H9 (cell line): Measurements from ENCODE around the gene IMMP2L. TPM values are rescaled to one million over a fixed set of nuclear protein-coding genes. Genes with fewer than 3 reads are reported as not detected.

Experiments used
- DNase-seq: peaks from one replicate; pipeline ENCODE4 v3.0.0-alpha.2; 2017
- H2AFZ ChIP-seq: one replicate; pipeline ENCODE4 v1.6.1; 2013; ENCODE audit warnings: mild to moderate bottlenecking, low read length, control low read depth, moderate library complexity
- H2AK5ac ChIP-seq: 2 replicates; pipeline ENCODE4 v1.6.1; 2013; ENCODE audit warnings: low read length, control low read depth, mixed read lengths; ENCODE audit not compliant: insufficient read length
- H2BK120ac ChIP-seq: one replicate; pipeline ENCODE4 v1.6.1; 2013; ENCODE audit warnings: low read depth, mild to moderate bottlenecking, low read length, control low read depth, inconsistent platforms; ENCODE audit not compliant: poor library complexity, severe bottlenecking
- H2BK12ac ChIP-seq: 2 replicates; pipeline ENCODE4 v1.6.1; 2013; ENCODE audit warnings: low read length, control low read depth, mixed read lengths, low read depth; ENCODE audit not compliant: insufficient read length
- H2BK15ac ChIP-seq: 2 replicates; pipeline ENCODE4 v1.6.1; 2013; ENCODE audit warnings: low read depth, low read length, control low read depth
- H2BK20ac ChIP-seq: one replicate; pipeline ENCODE4 v1.6.1; 2013; ENCODE audit warnings: low read depth, mild to moderate bottlenecking, low read length, control low read depth, inconsistent platforms; ENCODE audit not compliant: poor library complexity, severe bottlenecking
- H2BK5ac ChIP-seq: 2 replicates; pipeline ENCODE4 v1.6.1; 2013; ENCODE audit warnings: low read length, control low read depth, mixed read lengths; ENCODE audit not compliant: insufficient read length
- H3K14ac ChIP-seq: 2 replicates; pipeline ENCODE4 v1.6.1; 2013; ENCODE audit warnings: low read length, control low read depth; ENCODE audit not compliant: insufficient read depth
- H3K18ac ChIP-seq: 2 replicates; pipeline ENCODE4 v1.6.1; 2013; ENCODE audit warnings: low read depth, mild to moderate bottlenecking, mixed read lengths, low read length, control low read depth; ENCODE audit not compliant: insufficient read length
- H3K23ac ChIP-seq: 2 replicates; pipeline ENCODE4 v1.6.1; 2013; ENCODE audit warnings: low read length, control low read depth, mixed read lengths, low read depth; ENCODE audit not compliant: insufficient read length
- H3K23me2 ChIP-seq: 2 replicates; pipeline ENCODE4 v1.6.1; 2013; ENCODE audit warnings: low read depth, mild to moderate bottlenecking, mixed read lengths, low read length, control low read depth; ENCODE audit not compliant: insufficient read length, poor library complexity, severe bottlenecking
- H3K27ac ChIP-seq: 2 replicates; pipeline ENCODE4 v1.5.1; 2013; ENCODE audit warnings: low read length, control low read depth, mixed read lengths, low read depth; ENCODE audit not compliant: insufficient read length
- H3K27me3 ChIP-seq: 2 replicates; pipeline ENCODE4 v1.6.1; 2013; ENCODE audit warnings: low read length, control low read depth, inconsistent platforms; ENCODE audit not compliant: insufficient read depth
- H3K4ac ChIP-seq: 2 replicates; pipeline ENCODE4 v1.6.1; 2013; ENCODE audit warnings: low read depth, mild to moderate bottlenecking, control low read depth, inconsistent platforms, low read length, moderate library complexity
- H3K4me1 ChIP-seq: 2 replicates; pipeline ENCODE4 v1.6.1; 2013; ENCODE audit warnings: low read length, control low read depth, inconsistent platforms; ENCODE audit not compliant: insufficient read depth
- H3K4me2 ChIP-seq: 2 replicates; pipeline ENCODE4 v1.6.1; 2013; ENCODE audit warnings: low read length, control low read depth, mixed read lengths; ENCODE audit not compliant: insufficient read length, insufficient read depth
- H3K56ac ChIP-seq: 2 replicates; pipeline ENCODE4 v1.6.1; 2013; ENCODE audit warnings: low read depth, mild to moderate bottlenecking, mixed read lengths, low read length, control low read depth; ENCODE audit not compliant: insufficient read length
- H3K79me1 ChIP-seq: 2 replicates; pipeline ENCODE4 v1.6.1; 2013; ENCODE audit warnings: low read depth, mild to moderate bottlenecking, moderate library complexity, low read length, control low read depth, inconsistent platforms; ENCODE audit not compliant: insufficient read depth, poor library complexity, severe bottlenecking
- H3K79me2 ChIP-seq: 2 replicates; pipeline ENCODE4 v1.6.1; 2013; ENCODE audit warnings: low read length, control low read depth, inconsistent platforms; ENCODE audit not compliant: insufficient read depth
- H3K9ac ChIP-seq: 2 replicates; pipeline ENCODE4 v1.6.1; 2013; ENCODE audit warnings: low read length, control low read depth, mixed read lengths; ENCODE audit not compliant: insufficient read length; ENCODE audit errors: extremely low read depth
- H3K9me3 ChIP-seq: one replicate; pipeline ENCODE4 v1.6.1; 2013; ENCODE audit warnings: low read depth, low read length, inconsistent platforms; ENCODE audit not compliant: control insufficient read depth
- H3T11ph ChIP-seq: one replicate; pipeline ENCODE4 v1.6.1; 2013; ENCODE audit warnings: mild to moderate bottlenecking, low read length, control low read depth, inconsistent platforms
- H4K20me1 ChIP-seq: one replicate; pipeline ENCODE4 v1.6.1; 2013; ENCODE audit not compliant: control insufficient read depth, insufficient read length, insufficient read depth
- H4K5ac ChIP-seq: 2 replicates; pipeline ENCODE4 v1.6.1; 2013; ENCODE audit warnings: low read depth, mild to moderate bottlenecking, mixed read lengths, low read length, control low read depth; ENCODE audit not compliant: insufficient read length
- H4K8ac ChIP-seq: replicated peaks from 2 replicates; pipeline ENCODE4 v1.6.1; 2013; ENCODE audit warnings: low read length, control low read depth, mixed read lengths, low read depth; ENCODE audit not compliant: insufficient read length
- H4K91ac ChIP-seq: 2 replicates; pipeline ENCODE4 v1.6.1; 2013; ENCODE audit warnings: low read depth, mild to moderate bottlenecking, moderate library complexity, mixed read lengths, low read length, control low read depth; ENCODE audit not compliant: insufficient read length
- H3K27ac Mint-ChIP-seq, 3 experiments: 2 replicates in 2 of 3; 3 replicates in 1 of 3; pipeline ENCODE4 v1.8.0; 2020 to 2021; ENCODE audit warnings: mixed read lengths in 3 of 3, mild to moderate bottlenecking in 1 of 3, moderate library complexity in 1 of 3
- H3K27me3 Mint-ChIP-seq: 2 replicates; pipeline ENCODE4 v1.8.0; 2021; ENCODE audit warnings: low read depth, mild to moderate bottlenecking, moderate library complexity, mixed read lengths
- H3K36me3 Mint-ChIP-seq, 3 experiments: 2 replicates in 2 of 3; 3 replicates in 1 of 3; pipeline ENCODE4 v1.8.0; 2020 to 2021; ENCODE audit warnings: low read depth in 3 of 3, mixed read lengths in 3 of 3; ENCODE audit not compliant: insufficient read depth in 1 of 3
- H3K4me1 Mint-ChIP-seq, 2 experiments: 2 replicates each; pipeline ENCODE4 v1.8.0; 2020; ENCODE audit warnings: mixed read lengths in 2 of 2
- H3K4me3 Mint-ChIP-seq, 2 experiments: 2 replicates in 1 of 2; 3 replicates in 1 of 2; pipeline ENCODE4 v1.8.0; 2020 to 2021; ENCODE audit warnings: mild to moderate bottlenecking in 2 of 2, mixed read lengths in 2 of 2, moderate library complexity in 1 of 2
- H3K9me3 Mint-ChIP-seq, 2 experiments: 2 replicates in 1 of 2; 3 replicates in 1 of 2; pipeline ENCODE4 v1.8.0; 2020; ENCODE audit warnings: mild to moderate bottlenecking in 2 of 2, mixed read lengths in 2 of 2, moderate library complexity in 1 of 2
- WGBS: extraction: QIAGEN DNeasy Blood & Tissue Kit; methylation state at CpG from one replicate; pipeline ENCODE4 v1.1.7; 2013; ENCODE audit warnings: missing lambda C conversion rate, low lambda C conversion rate, mixed read lengths; ENCODE audit not compliant: insufficient read length; ENCODE audit errors: extremely low coverage; 5-methylcytosine and 5-hydroxymethylcytosine counted together
- total RNA-seq: library from RNA; stranded (reverse); gene quantifications from 2 replicates; pipeline ENCODE4 v1.2.1, GENCODE V29; 2021
- TF ChIP-seq, protein P1 (sequence below): fragments of 200-600 bp; sonication (generic); conservative IDR thresholded peaks from 3 replicates; pipeline ENCODE4 v1.8.0; 2021; ENCODE audit warnings: antibody characterized with exemption, mild to moderate bottlenecking

IMMP2L gene
- total RNA-seq, 1 experiment from 2014 or later, result 14.7 TPM

GRCh38 chr7:111368381-111369065 lies 193.8 kb downstream of the IMMP2L start:
- no peaks in the 10 kb centered on the region for H3K79me2 ChIP-seq
- no peaks in the 10 kb centered on the region for H3K36me3 Mint-ChIP-seq
- H3K27me3 Mint-ChIP-seq, result no peaks in the 10 kb centered on the region
- H3K9ac ChIP-seq, result no peak overlapping the region
- no peaks in the 10 kb centered on the region for H3K9me3 ChIP-seq
- H3K4me1 Mint-ChIP-seq, result peaks cover 0 to 4% of the 10 kb centered on the region in 2 experiments; a peak in 1 of 4 replicates
- no peak overlapping the region for H4K8ac ChIP-seq
- no peak overlapping the region for H3K23ac ChIP-seq
- no peak overlapping the region for H2BK5ac ChIP-seq
- no peaks in the 10 kb centered on the region for H3K27me3 ChIP-seq
- no peak overlapping the region for H3T11ph ChIP-seq
- H4K5ac ChIP-seq, result no peak overlapping the region
- H2BK15ac ChIP-seq, result no peak overlapping the region
- H3K27ac Mint-ChIP-seq, result no peak overlapping the region
- DNase-seq, result no peak
- no peak overlapping the region for H2AK5ac ChIP-seq
- no peak overlapping the region for H3K14ac ChIP-seq
- no peaks in the 10 kb centered on the region for H3K4me1 ChIP-seq
- no peaks in the 10 kb centered on the region for H4K20me1 ChIP-seq
- WGBS, result no CpG with 5 or more reads among the region's 3 CpGs
- H3K4me3 Mint-ChIP-seq, result no peak overlapping the region
- no peak overlapping the region for H3K4me2 ChIP-seq
- H3K9me3 Mint-ChIP-seq, result no peaks in the 10 kb centered on the region
- H3K79me1 ChIP-seq, result no peaks in the 10 kb centered on the region
- H3K27ac ChIP-seq, result no peak overlapping the region
- H2BK120ac ChIP-seq, result no peak overlapping the region
- no peak overlapping the region for H2BK20ac ChIP-seq
- H4K91ac ChIP-seq, result no peak overlapping the region
- no peak overlapping the region for H2AFZ ChIP-seq
- TF ChIP-seq, protein P1, sequence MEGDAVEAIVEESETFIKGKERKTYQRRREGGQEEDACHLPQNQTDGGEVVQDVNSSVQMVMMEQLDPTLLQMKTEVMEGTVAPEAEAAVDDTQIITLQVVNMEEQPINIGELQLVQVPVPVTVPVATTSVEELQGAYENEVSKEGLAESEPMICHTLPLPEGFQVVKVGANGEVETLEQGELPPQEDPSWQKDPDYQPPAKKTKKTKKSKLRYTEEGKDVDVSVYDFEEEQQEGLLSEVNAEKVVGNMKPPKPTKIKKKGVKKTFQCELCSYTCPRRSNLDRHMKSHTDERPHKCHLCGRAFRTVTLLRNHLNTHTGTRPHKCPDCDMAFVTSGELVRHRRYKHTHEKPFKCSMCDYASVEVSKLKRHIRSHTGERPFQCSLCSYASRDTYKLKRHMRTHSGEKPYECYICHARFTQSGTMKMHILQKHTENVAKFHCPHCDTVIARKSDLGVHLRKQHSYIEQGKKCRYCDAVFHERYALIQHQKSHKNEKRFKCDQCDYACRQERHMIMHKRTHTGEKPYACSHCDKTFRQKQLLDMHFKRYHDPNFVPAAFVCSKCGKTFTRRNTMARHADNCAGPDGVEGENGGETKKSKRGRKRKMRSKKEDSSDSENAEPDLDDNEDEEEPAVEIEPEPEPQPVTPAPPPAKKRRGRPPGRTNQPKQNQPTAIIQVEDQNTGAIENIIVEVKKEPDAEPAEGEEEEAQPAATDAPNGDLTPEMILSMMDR, result no peak
- H2BK12ac ChIP-seq, result no peak overlapping the region
- H3K23me2 ChIP-seq, result no peaks in the 10 kb centered on the region
- H3K56ac ChIP-seq, result no peak overlapping the region
- H3K4ac ChIP-seq, result no peak overlapping the region
- no peak overlapping the region for H3K18ac ChIP-seq
